SH-SY5Y (cell line): ENCODE measurements around the gene STAC.

Experiments used
- GATA2 ChIP-seq: IDR thresholded peaks from 2 replicates; pipeline ENCODE4 v1.6.1; 2011; ENCODE audit warnings: mild to moderate bottlenecking, low read depth, low read length
- GATA3 ChIP-seq: IDR thresholded peaks from 2 replicates; pipeline ENCODE4 v1.6.1; 2011; ENCODE audit warnings: low read depth, mild to moderate bottlenecking, low read length, moderate library complexity

The STAC gene

DNA sequence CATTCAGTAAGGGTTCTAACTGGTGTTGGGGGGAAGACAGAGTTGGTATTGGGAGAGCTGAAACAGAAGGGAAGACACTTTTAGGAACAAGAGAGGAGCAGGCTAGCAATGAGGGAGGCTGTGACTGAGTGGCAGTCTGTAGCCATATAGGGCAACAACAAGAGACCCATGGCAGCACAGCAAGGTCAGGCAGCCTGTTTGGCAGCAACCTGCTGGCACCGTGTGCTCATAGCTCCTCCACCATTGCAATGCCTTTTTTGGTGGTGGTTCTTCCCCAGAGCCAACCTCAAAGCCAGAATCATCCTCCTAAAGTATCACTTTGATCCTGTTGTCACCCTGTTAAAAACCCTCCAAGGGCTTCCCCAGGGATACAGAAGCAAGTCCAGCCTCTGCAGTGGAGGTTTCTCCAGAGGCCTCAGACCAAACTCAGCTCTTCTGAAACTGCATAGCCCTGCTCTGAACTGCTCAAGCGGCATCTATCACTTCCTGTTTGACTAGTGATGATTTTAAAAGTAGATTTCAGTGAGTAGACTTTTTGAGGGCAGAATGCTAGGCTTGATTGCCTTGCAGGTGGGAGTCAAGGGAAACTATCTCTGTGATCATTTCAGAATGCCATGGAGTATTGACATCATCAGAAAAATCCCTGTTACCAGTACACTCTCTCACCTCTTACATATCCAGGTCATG, 176.9 kb downstream of the STAC start:
- TF ChIP-seq GATA2 (no peak), GATA3 (no peak)

DNA sequence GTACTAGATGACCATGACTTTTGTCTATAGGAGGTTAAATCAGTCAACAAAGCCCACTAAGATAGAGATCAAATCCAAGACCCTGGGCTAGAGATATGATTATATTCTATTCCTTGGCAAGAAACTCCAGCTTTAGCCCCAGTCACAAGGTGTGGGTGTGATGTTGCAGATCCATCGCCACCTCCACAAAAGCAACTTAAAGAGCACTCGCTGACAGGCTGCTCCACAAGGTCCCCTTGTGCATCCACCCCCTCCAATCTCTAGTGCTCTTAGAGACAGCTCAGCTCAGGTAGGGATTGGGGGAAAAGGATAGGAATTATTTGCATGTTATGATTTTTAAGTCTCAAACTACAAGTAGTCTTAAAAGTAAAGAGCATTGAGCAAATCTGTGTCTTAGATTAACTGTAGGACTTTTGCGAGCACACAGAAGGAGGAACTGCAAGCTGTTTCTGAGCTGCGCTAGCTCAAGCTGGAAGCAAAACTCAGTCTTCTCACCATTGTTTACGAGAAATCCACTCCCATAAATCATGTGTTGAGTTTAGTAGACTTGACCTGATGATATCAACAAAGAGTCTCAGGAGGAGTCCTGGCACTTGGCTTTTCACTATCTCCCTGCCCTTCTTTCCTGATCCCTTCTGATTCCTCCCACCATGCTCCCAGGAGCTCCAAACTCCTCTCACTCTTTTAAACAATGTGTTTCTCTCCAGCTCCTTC, 177.6 kb downstream of the STAC start:
- TF ChIP-seq GATA2 (no peak), GATA3 (no peak)

DNA sequence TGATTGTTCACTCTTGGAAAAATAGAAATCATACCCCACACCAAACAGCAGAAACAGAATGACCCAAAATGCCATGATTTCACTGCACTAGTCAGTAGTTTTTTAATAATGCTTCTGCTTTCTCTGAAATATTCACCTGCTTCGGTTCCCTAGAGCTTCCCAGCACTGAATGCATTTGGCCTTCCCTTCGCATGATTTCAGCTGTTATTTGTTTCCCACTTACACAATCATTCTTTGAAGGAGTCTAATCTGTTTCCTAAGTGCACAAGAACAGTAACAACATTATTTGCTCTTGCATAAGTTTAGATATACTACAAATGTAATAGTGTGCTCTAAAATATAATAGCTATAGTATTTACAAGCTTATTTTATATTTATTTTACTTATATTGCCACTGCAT, 178.7 kb downstream of the STAC start:
- TF ChIP-seq GATA2 (no peak), GATA3 (no peak)

DNA sequence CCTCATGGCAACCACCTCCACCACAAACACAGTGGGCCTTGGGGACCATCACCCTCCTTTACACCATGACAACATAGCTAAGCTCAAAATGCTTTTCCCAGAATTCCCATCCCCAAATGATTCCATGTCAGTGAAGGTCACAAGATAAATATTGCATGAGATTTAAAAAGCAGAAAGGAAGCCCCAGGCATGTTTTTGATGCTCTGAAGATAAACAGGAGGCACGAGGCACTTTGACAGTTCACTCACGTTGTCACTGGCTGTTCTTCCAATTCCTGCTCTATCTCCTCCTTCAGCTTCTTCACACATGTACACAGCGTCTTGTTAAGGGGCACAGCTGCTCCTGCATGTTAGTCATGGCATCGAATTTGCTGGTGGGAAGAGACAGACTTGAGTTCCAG, 180.4 kb downstream of the STAC start:
- TF ChIP-seq GATA2 (peak; percentile 70), GATA3 (no peak)

DNA sequence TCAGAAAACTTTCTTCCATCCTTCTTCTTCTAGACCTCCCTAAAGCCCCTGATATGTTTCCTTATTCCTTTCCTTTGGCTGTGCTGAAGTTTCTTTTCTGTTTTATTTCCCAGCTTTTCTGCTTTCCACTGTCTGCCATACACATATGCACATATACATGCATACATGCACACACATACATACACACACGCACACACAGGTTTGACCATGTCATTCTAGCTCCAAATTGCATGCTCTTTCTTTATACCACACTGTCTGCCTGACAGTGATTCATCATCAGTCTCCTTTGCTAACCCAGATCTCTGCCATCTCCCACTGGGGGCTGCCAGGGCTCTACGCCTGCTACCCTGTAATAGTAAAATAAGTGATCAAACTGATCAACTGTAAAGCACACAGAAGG, 181.3 kb downstream of the STAC start:
- TF ChIP-seq GATA3 (no peak), GATA2 (no peak)

DNA sequence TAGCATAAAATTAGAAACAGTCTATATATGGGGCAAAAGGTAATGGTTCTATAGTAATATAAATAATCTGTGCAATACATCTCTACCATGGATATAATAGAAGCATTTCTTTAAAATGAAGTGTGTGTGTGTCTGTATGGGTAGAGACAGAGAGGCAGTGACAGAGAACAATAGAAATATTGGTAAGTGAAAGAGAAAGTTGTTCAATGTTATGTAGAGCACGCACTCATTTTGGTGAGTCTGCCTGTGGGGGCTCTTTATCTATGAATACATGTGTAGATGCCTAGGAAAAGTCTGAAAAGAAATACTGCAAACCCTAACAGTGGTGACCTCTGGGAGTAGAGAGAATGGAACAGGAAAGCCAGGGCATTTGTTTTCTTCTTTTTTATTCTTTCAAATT, 182.6 kb downstream of the STAC start:
- TF ChIP-seq GATA3 (no peak), GATA2 (no peak)

DNA sequence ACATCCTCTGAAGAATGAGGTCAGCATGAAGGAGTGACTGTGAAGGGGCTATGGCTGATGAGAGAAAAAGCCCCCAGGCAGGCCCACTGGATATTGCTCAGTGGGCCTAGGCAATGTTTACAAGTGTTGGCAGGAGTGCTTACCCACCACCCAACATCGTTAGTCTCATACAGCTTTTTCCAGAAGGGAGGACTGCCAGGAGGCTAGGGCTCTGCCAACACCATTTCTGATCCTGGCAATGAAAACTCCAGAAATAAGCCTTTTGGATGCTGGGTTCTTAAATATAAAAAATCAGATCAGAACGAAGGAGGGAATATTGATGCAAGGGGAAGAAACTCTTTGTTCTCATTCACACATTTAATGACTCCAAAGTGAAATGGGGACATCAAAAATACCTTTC, 194.9 kb downstream of the STAC start:
- TF ChIP-seq GATA2 (no peak), GATA3 (no peak)

DNA sequence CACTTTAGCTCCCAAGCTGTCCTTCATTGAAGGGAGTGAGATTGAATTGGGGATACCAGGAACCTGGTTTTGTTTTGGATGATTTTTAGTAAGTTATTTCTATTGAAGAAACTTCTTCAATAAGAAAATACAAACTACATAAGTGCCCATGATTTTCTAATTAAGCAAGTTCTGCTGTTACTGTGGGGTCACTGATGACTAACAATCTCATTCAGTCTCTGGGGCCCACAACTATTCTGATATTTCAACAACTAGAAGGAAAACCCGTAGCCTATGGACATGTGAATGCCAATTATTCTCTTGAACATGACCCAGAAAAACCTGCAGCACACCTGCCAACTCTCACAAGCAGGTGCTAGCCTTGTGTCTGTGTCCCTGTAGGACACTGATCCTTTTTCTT, 199.4 kb downstream of the STAC start:
- TF ChIP-seq GATA3 (no peak), GATA2 (no peak)

DNA sequence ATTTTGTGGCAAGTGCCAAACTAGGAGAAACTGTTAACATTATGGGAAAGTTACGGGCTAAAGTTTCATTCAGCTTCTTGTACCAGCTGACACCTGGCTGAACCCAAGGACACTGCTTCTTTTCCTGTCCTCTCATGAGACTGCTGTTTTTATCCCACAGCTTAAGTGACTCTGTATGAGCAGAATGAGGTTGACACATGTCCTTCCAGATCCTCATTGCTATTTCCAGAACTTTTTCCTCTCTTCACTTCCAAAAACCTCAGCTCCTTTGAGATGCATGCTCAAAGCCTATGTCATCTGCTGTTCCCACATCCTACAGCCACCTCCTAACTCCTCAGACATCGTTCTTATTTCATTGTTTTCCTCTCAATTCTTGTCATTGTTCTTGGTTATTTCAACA, 200.4 kb downstream of the STAC start:
- TF ChIP-seq GATA2 (no peak), GATA3 (no peak)

DNA sequence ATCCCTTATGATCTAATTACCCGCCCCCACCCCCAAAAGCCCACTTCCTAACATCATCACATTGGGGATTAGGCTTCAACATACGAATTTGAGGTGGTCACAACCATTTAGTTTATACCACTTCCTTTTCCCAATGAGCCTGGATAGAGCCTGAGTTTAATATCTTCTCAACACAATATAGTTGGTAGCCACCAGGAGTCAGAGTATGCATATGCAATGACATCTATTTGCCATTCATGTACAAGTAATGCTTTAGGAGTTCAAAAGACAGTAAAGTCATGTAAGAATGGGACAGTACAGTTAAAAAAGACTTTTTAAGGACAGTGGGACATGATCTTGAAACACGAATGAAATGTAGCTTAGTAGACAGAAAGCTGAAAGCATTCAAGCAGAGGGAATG, 211.7 kb downstream of the STAC start:
- TF ChIP-seq GATA2 = no peak
- TF ChIP-seq GATA3 = no peak

DNA sequence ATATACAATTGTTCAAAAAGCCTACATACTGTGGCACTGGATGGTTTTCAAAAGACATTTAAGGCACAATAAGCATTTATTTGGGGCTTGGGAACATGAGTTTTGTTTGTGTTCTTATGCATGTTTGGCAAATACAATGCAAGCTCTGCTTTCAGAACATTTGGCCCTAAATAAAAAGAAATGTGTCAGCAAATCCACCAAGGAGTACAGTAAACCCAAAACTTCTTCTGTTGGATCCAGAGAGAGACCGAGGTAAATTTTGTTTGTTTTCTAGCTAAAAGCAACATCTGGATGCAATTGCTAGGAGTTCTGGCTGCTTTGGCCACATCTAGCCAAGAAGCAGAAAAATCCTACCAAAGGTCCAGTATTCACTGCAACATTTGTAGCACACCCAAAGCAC, 215.2 kb downstream of the STAC start:
- TF ChIP-seq GATA3 (no peak), GATA2 (no peak)

DNA sequence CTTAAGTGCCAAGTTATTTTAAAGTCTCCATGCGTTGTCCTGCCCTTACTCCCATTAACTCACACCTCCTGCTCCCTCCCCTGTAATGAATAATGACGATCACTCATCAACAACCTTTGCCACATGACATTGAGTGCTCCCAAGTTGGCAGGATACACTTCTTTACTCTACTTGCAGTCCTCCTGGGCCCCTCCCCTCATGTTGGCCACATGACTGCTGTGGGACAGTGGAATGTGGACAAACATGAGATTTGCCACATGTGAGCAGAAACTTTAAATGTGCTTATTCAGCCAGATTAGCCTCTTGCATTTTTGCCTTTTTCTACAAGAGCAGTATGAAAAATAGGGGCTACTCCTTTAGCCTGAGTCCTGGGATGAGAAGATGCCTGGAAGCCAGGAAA, 216.1 kb downstream of the STAC start:
- no peak for TF ChIP-seq GATA3
- no peak for TF ChIP-seq GATA2

DNA sequence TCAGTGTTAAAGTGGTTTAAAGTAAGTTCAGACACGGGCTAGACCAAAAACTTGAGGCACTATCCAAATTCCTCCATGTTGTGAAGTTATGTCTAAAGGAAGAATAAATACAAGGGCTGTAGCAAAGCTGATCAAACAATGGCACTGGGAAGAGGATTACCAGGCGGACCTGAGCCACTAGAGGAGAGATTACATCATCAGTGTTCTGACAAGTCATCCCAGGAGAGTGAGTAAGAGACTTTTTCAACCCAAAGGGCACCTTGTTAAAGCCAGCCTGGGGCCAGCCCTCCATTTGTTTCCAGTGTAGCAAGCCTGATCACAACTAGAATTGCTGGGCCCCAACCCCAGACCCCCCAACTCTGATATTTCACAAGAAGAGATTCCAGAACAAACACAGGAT, 217.1 kb downstream of the STAC start:
- no peak for TF ChIP-seq GATA2
- no peak for TF ChIP-seq GATA3
